ENCODE results near the gene SLC20A1. TPM values are rescaled to one million over a fixed set of nuclear protein-coding genes. Genes with fewer than 3 reads are reported as not detected.

The SLC20A1 gene
- 10 to 100 TPM; 69.3 to 69.6 TPM for total RNA-seq

- DNase-seq (peak; percentile 99), ATAC-seq (peak; percentile 89)
- ChIA-PET POLR2A (interaction anchor here (0.6 to 3.0 kb wide), 13 partner anchors 8 to 1231 kb away, joined by 3 to 28 read pairs (median 3); no protein-coding TSS in a partner anchor), CTCF (interaction anchor here (0.6 to 5.4 kb wide), 14 partner anchors 10 to 156 kb away, joined by 3 to 50 read pairs (median 4); no protein-coding TSS in a partner anchor)
- H3K27ac Mint-ChIP-seq = peak within 1 kb of the TSS; percentile 79
- intact Hi-C loops (cut with DNase I, micrococcal nuclease) = loop anchor here (1.0 to 5.0 kb wide), 15 partner anchors 14 to 763 kb away; partner anchors contain the start of genes CHCHD5 (in 2 of the 2), POLR1B (in 2 of the 2), CKAP2L (in 1 of the 2) and ZC3H6 (in 1 of the 2)
- H3K4me3 Mint-ChIP-seq = peak within 1 kb of the TSS; percentile 95
- peaks cover 58% of the 10 kb centered on the region for H3K4me1 Mint-ChIP-seq
- H3K9me3 Mint-ChIP-seq (ENCODE audit: low read depth) = no peaks in the 10 kb centered on the region
- no peaks in the 10 kb centered on the region for H3K27me3 Mint-ChIP-seq
- peaks cover 34% of the 10 kb centered on the region for H3K36me3 Mint-ChIP-seq (ENCODE audit: low read depth)
These were observed at the start of gene SLC20A1 for GRCh38 chr2:112645310-112646101. TSS of gene SLC20A1 (plus strand) at chr2:112645939. CDS start at chr2:112646829, 890 bp downstream.

GRCh38 chr2:112597537-112598322 lies 48.0 kb upstream of the SLC20A1 start:
- H3K4me1 Mint-ChIP-seq = peaks cover 4% of the 10 kb centered on the region
- H3K36me3 Mint-ChIP-seq (ENCODE audit: low read depth) = peaks cover 5% of the 10 kb centered on the region
- no peak overlapping the region for H3K27ac Mint-ChIP-seq
- H3K27me3 Mint-ChIP-seq = no peaks in the 10 kb centered on the region
- ChIA-PET POLR2A (interaction anchor here (0.7 kb wide), 1 partner anchor 132 kb away, joined by 4 read pairs; no protein-coding TSS in a partner anchor), CTCF (interaction anchor here (0.9 to 12.3 kb wide), 9 partner anchors 22 to 152 kb away, joined by 3 to 133 read pairs (median 4); no protein-coding TSS in a partner anchor)
- intact Hi-C loops (cut with DNase I, micrococcal nuclease) = no loop called here
- no peaks in the 10 kb centered on the region for H3K9me3 Mint-ChIP-seq (ENCODE audit: low read depth)
- DNase-seq = no peak
- no peak overlapping the region for H3K4me3 Mint-ChIP-seq
- ATAC-seq = no peak

GRCh38 chr2:112600634-112601033 lies 45.1 kb upstream of the SLC20A1 start:
- DNase-seq = no peak
- no peaks in the 10 kb centered on the region for H3K27me3 Mint-ChIP-seq
- CTCF ChIA-PET = interaction anchor here (0.6 to 12.3 kb wide), 22 partner anchors 16 to 374 kb away, joined by 3 to 133 read pairs (median 4); partner anchors contain the start of gene CHCHD5

GRCh38 chr2:112601754-112602153 lies 44.0 kb upstream of the SLC20A1 start:
- no peak for ATAC-seq
- Mint-ChIP-seq H3K27ac (no peak overlapping the region), H3K4me1 (peaks cover 4% of the 10 kb centered on the region), H3K27me3 (no peaks in the 10 kb centered on the region), H3K4me3 (no peak overlapping the region), H3K9me3 (ENCODE audit: low read depth) (no peaks in the 10 kb centered on the region), H3K36me3 (ENCODE audit: low read depth) (no peaks in the 10 kb centered on the region)
- CTCF ChIA-PET = interaction anchor here (0.6 to 12.3 kb wide), 7 partner anchors 17 to 259 kb away, joined by 3 to 133 read pairs (median 7); partner anchors contain the start of gene CHCHD5
- POLR2A ChIA-PET = interaction anchor here (0.5 kb wide), 1 partner anchor 148 kb away, joined by 4 read pairs; no protein-coding TSS in a partner anchor
- no peak for DNase-seq
- intact Hi-C loops (cut with DNase I, micrococcal nuclease) = loop anchor here (2.0 to 10.0 kb wide), 4 partner anchors 43 to 341 kb away; partner anchors contain the start of gene SLC20A1 (in 1 of the 2)

More at GRCh38 chr2:112600634-112601033, 45.1 kb upstream of the SLC20A1 start:
- Mint-ChIP-seq H3K9me3 (ENCODE audit: low read depth) (no peaks in the 10 kb centered on the region), H3K4me3 (no peak overlapping the region), H3K4me1 (peaks cover 4% of the 10 kb centered on the region), H3K27ac (no peak overlapping the region), H3K36me3 (ENCODE audit: low read depth) (no peaks in the 10 kb centered on the region)
- POLR2A ChIA-PET = no interaction called here
- intact Hi-C loops (cut with DNase I, micrococcal nuclease) = loop anchor here (1.0 to 10.0 kb wide), 7 partner anchors 24 to 342 kb away; partner anchors contain the start of gene SLC20A1 (in 1 of the 2)
- no peak for ATAC-seq

- no peaks in the 10 kb centered on the region for H3K9me3 Mint-ChIP-seq (ENCODE audit: low read depth)
- H3K4me3 Mint-ChIP-seq = no peak overlapping the region
- no peaks in the 10 kb centered on the region for H3K27me3 Mint-ChIP-seq
- H3K36me3 Mint-ChIP-seq (ENCODE audit: low read depth) = no peaks in the 10 kb centered on the region
- POLR2A ChIA-PET = no interaction called here
- CTCF ChIA-PET = interaction anchor here (0.6 to 12.3 kb wide), 4 partner anchors 16 to 339 kb away, joined by 3 to 133 read pairs (median 3); no protein-coding TSS in a partner anchor
- ATAC-seq (no peak), DNase-seq (no peak)
- no peak overlapping the region for H3K27ac Mint-ChIP-seq
- peaks cover 4% of the 10 kb centered on the region for H3K4me1 Mint-ChIP-seq
- intact Hi-C loops (cut with DNase I, micrococcal nuclease) = loop anchor here (5.0 to 10.0 kb wide), 2 partner anchors 282 to 284 kb away; no protein-coding TSS in a partner anchor
These were observed 42.8 kb upstream of the SLC20A1 start for GRCh38 chr2:112602917-112603316.

- intact Hi-C loops (cut with DNase I, micrococcal nuclease) = loop anchor here (5.0 to 10.0 kb wide), 2 partner anchors 281 to 284 kb away; no protein-coding TSS in a partner anchor
- Mint-ChIP-seq H3K27ac (no peak overlapping the region), H3K9me3 (ENCODE audit: low read depth) (no peaks in the 10 kb centered on the region), H3K4me1 (peaks cover 4% of the 10 kb centered on the region), H3K4me3 (no peak overlapping the region), H3K36me3 (ENCODE audit: low read depth) (no peaks in the 10 kb centered on the region), H3K27me3 (no peaks in the 10 kb centered on the region)
- POLR2A ChIA-PET = no interaction called here
- CTCF ChIA-PET = interaction anchor here (1.3 to 12.3 kb wide), 3 partner anchors 28 to 145 kb away, joined by 3 to 133 read pairs (median 5); no protein-coding TSS in a partner anchor
- DNase-seq (no peak), ATAC-seq (no peak)
These were observed 42.0 kb upstream of the SLC20A1 start for GRCh38 chr2:112603731-112604130.

GRCh38 chr2:112604952-112605351 lies 40.8 kb upstream of the SLC20A1 start:
- H3K27ac Mint-ChIP-seq = no peak overlapping the region
- H3K36me3 Mint-ChIP-seq (ENCODE audit: low read depth) = no peaks in the 10 kb centered on the region
- ATAC-seq (no peak), DNase-seq (no peak)
- intact Hi-C loops (cut with DNase I, micrococcal nuclease) = loop anchor here (5.0 to 10.0 kb wide), 2 partner anchors 280 to 282 kb away; no protein-coding TSS in a partner anchor
- no peaks in the 10 kb centered on the region for H3K27me3 Mint-ChIP-seq
- H3K4me1 Mint-ChIP-seq = peaks cover 3% of the 10 kb centered on the region
- peaks cover 2% of the 10 kb centered on the region for H3K9me3 Mint-ChIP-seq (ENCODE audit: low read depth)
- no peak overlapping the region for H3K4me3 Mint-ChIP-seq
- ChIA-PET CTCF (interaction anchor here (1.1 to 12.3 kb wide), 3 partner anchors 22 to 122 kb away, joined by 5 to 133 read pairs (median 7); no protein-coding TSS in a partner anchor), POLR2A (no interaction called here)

- peaks cover 2% of the 10 kb centered on the region for H3K9me3 Mint-ChIP-seq (ENCODE audit: low read depth)
- H3K27me3 Mint-ChIP-seq = no peaks in the 10 kb centered on the region
- ChIA-PET POLR2A (no interaction called here), CTCF (interaction anchor here (12.3 kb wide), 1 partner anchor 121 kb away, joined by 133 read pairs; no protein-coding TSS in a partner anchor)
- no peak for DNase-seq
- H3K4me3 Mint-ChIP-seq = no peak overlapping the region
- intact Hi-C loops (cut with DNase I, micrococcal nuclease) = loop anchor here in 1 of 2 experiments (10.0 kb wide), 1 partner anchor 279 kb away; no protein-coding TSS in a partner anchor
- ATAC-seq = no peak
- no peaks in the 10 kb centered on the region for H3K4me1 Mint-ChIP-seq
- no peak overlapping the region for H3K27ac Mint-ChIP-seq
- H3K36me3 Mint-ChIP-seq (ENCODE audit: low read depth) = no peaks in the 10 kb centered on the region
These were observed 39.8 kb upstream of the SLC20A1 start for GRCh38 chr2:112605926-112606325.

- Mint-ChIP-seq H3K27me3 (no peaks in the 10 kb centered on the region), H3K9me3 (ENCODE audit: low read depth) (peaks cover 2% of the 10 kb centered on the region), H3K4me1 (no peaks in the 10 kb centered on the region), H3K36me3 (ENCODE audit: low read depth) (no peaks in the 10 kb centered on the region), H3K27ac (no peak overlapping the region), H3K4me3 (no peak overlapping the region)
- intact Hi-C loops (cut with DNase I, micrococcal nuclease) = loop anchor here in 1 of 2 experiments (10.0 kb wide), 1 partner anchor 278 kb away; no protein-coding TSS in a partner anchor
- POLR2A ChIA-PET = no interaction called here
- ATAC-seq = no peak
- DNase-seq = no peak
- CTCF ChIA-PET = interaction anchor here (0.8 to 12.3 kb wide), 2 partner anchors 21 to 120 kb away, joined by 3 to 133 read pairs; no protein-coding TSS in a partner anchor
These were observed 39.2 kb upstream of the SLC20A1 start for GRCh38 chr2:112606547-112606946.

- Mint-ChIP-seq H3K9me3 (ENCODE audit: low read depth) (peaks cover 2% of the 10 kb centered on the region), H3K4me1 (no peaks in the 10 kb centered on the region), H3K27me3 (no peaks in the 10 kb centered on the region), H3K27ac (no peak overlapping the region), H3K4me3 (no peak overlapping the region), H3K36me3 (ENCODE audit: low read depth) (no peaks in the 10 kb centered on the region)
- POLR2A ChIA-PET = no interaction called here
- DNase-seq (no peak), ATAC-seq (no peak)
- intact Hi-C loops (cut with DNase I, micrococcal nuclease) = loop anchor here in 1 of 2 experiments (10.0 kb wide), 1 partner anchor 277 kb away; no protein-coding TSS in a partner anchor
- CTCF ChIA-PET = interaction anchor here (0.6 to 12.3 kb wide), 5 partner anchors 8 to 277 kb away, joined by 3 to 133 read pairs (median 3); no protein-coding TSS in a partner anchor
These were observed 37.9 kb upstream of the SLC20A1 start for GRCh38 chr2:112607680-112608438.

Measured in activated CD4-positive, alpha-beta T cell treated with anti-CD3 and anti-CD28 coated beads for 36 hours (primary cell).